ENCODE data around the gene LNX1.

LNX1 gene

DNA sequence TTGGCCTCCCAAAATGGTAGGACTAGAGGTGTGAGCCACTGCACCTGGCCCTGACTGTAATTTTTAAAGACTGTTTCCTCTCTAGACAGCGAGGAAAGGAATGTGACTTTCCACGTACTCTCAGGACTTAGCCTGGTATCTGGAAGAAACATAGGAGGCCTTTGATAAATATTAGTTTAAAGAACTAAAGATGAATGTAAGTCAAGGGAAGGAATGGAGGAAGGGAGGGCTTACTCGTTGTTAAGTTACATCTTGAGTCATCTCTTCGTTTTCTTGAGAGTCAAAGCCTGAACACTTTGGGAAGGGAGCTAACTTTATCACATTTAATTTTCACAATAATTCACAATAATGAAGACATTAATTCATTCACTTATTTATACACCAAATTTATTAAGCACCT, 7.2 kb upstream of the LNX1 start:
- no peak for DNase-seq

DNA sequence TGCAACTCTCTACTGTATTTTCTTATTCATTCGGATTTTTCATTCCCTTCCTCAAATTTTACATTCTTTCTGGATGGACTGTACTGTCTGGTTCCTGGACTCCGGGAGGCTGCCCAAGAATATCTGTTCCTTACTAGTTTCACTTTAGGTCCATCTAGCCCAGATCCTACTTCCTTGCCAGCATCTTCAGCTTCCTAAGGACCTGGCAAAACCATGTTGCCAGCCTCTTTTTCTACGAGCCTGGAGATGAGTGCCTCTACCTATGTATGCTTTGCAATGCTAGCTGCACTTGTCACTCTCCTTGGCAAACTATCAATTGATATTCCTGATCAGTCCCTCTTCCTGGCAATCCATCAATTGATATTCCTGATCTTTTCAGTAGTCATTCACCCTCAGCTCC, 5.6 kb upstream of the LNX1 start:
- no peak for DNase-seq

DNA sequence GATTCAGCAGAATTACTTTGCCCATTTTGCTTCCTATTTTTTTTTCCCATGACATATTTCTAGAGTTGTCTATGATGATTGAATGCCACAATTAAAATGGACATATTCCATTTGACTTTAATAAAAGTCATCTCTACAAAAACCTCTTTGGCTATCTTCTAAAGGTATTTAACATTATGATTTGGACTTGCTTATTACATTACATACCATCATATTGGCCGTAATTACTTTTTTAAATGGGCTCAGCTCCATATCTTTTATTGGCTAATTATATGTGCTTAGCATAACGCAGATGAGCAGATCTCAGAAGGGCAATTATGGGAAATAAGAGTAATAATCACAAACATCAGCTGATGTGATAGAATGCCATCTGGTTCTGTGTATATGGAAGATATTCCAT, 4.5 kb upstream of the LNX1 start:
- no peak for DNase-seq

DNA sequence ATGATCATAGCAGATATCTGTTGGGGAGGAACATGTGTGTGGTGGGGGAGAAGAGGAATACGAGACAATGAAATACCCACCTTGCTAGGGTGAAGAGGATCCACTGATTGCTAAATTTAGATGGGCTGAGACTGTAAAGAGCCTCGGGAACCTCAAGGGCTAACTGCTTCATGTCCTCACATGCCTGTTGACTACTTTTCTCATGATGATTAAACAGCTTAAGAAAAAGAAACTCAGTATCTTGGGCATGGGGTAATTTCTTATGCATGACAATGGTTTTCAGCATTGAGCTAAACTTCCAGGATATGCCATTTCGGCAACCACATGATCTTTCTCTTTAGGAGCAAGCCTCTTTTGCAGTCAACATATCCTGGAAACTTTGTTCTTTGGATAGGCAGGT, 3.9 kb upstream of the LNX1 start:
- DNase-seq, result no peak

DNA sequence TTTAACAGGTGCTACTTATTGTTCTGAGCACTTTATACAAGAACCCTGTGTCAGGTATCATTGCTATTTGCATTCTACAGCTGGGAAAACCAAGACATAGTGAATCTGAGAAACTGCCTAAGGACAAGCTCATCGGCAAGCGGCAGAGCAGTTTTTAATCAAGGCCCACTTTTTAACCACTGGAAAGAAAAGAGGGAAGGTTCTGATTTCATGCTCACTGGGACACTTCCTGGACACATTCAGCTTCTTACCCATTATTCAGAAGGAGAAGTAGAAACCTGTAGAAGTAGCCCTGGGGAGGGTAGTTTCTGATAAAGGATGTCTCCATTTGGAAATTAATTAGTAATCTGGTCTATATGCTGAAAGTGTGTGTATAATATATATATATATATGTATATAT, 2.5 kb upstream of the LNX1 start:
- DNase-seq, result no peak

DNA sequence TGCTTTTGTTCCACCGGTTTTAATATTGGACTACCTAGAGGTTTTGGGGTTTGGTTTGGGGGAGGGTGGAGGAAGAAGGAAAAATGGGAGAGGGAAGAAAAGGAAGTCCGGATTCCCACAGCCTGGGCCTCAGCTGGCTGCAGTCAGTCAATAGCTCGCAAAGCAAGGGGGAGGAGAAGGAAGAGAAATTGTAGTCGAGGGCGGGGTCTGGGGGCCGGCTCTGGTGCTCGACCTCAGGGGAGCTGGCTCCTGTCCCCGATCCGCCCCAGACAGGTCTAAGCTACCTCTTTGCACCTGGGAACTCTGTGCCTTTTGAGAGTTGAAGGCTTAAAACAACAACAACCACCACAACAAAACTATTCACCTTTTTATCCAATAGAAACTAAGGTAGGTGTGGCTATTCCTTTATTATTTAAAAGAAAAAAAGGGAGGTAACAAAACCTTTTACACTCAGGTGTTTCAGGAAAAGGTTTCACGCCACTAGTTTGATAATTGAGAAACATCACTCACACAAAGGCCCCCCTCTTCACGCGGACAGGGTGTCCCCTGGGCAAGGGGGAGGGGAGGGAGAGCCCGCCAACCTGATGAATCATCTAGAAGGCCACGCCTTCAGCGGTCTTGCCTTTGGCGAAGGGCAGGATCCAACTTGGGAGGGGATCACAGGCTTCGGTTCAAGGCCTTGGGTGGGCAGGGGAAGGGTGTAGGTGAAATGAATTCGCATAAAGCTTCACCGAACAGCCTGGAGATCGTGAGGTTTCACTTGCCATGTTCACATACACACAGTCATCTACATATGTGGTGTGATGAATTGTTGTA, 1.6 kb upstream of the LNX1 start:
- DNase-seq, result no peak

DNA sequence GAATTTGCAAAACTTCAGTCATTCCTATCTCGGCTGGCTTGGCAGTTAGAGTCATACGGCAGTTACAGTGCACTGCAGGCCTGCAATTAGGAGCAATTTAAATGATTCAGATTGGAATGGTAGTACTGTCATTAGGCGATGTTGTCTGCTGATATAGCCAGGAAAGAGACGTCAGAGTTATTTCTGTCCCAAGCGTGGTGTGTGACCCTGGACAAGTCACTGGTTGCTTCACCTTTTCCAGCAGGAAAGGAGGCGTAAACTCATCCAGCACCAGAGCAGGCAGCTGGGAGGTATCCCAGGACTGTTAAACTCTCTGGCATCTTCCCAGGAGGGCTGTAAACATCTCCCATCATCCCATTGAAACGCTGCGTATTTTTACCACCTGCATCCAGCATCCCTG, 836 bp upstream of the LNX1 start:
- DNase-seq, result no peak

DNA sequence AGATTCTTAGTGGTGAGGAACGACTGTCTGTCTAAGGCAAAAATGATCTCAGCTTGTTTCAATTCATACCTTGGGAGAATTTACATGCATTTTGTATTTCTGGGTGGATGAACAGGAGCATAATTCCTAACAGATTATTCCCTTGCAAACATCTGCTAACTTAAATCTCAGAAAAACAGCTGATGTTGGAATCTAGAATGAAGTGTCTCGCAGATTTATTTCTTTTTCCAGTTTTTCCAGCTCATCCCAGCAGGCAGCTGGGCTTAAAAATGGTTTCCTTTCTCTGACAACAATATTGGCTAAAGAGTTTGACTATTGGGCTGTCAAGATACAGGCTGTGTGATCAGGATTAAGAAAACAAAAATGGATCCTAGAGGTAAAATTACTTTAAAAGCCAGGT, 1.1 kb downstream of the LNX1 start:
- no peak for DNase-seq

DNA sequence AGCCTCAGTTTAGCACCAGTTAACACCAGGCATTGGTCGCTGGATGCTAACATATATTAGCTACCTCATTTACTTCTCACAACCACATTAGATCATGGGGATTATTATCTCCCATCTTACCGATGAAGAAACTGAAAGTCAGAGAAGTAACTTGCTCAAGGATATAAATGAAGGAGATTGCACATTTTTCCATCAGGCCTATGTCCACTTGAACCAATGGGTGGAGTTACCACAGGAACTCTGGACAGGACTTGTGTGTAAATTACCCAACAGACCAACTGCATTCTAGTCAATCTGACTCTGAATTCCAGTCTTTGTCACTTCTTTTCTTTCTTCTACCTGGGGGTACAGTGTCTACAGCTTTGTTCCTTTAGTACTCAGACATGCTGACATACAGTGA, 1.8 kb downstream of the LNX1 start:
- no peak for DNase-seq

DNA sequence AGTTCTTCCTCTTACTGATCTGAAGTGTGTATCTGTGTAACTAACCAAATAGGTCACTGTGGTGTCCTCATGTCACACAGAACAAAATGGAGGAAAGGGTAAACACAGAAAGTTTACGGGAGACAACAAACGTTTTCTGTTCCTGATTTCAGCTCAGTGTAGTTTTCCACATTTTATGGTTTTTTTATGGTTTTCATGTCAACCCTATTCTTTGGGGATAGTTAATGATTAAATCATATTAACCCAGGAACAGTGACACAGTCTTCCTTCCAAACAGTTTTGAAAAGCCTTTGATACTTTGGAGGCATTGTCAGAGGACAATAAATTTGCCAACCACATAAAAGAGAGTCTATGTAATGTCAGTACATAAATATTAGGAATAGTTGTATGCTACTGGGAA, 4.2 kb downstream of the LNX1 start:
- DNase-seq, result no peak

DNA sequence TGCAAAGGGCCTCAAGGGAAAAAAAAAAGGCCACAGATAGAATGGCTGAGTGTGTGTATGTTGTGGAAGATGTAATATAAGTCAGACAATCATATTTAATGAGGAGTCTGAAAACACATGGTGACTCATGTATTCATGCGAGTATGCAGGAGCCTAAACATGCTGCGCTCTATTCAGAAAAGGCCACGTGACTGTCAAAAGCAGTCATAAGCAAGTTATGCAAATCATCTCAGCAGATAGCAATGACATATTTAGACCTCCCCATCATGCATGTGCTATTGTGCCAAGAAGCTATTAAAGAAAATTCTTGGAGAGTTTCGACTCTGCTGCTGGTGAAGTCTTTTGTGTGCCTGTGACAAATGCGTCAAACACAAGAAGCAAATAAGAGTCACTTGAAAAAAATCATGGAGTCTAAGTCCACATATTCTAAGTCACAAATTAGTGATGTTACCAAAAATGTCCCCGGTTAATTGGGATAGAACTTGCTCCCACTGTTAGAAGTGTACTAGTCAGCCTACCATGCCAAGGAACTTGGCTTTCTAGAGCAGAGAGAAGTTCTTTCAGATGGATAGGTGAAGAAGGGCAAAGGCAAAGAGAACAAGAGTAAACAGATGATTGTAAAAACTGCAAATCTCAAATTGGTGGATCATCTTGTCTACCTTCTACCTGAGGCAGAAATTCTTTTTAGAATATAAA, 5.0 kb downstream of the LNX1 start:
- no peak for DNase-seq

DNA sequence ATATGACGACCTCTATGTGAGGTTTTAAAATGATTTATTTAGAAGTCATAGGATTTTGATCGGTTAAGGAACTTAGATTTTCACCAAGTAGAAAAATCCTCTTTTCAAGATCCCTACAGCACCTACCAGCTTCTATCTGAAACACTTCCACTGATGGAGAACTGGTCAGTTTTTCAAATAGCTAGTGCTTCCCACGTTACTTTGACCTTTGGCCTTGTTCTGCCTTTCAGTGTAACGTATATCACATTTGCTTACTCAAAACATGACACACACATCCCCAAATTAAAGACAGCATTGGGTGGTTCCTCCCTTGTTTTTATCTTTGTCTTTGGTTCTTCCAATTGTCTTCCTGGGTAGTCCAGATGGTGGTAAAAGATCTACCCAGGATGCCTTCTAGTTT, 6.6 kb downstream of the LNX1 start:
- no peak for DNase-seq

DNA sequence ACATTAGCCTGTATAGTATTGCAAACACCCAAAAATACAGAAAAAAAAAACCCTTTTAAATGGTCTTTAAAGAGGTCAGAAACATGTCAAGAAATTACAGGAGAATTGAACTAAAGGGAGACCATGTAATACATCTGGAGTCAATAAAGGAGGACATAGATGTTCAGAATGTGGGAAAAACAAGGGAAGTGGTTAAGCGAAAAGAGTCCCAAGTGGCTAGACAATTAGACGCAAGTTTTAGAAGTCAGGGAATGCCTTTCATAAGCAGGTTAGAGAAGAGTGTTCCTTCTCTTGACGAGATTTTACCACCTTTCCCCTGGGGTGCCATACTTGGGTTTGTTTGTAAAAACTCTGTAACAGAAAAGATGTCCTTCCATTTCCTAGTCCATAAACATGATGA, 7.8 kb downstream of the LNX1 start:
- DNase-seq, result no peak

DNA sequence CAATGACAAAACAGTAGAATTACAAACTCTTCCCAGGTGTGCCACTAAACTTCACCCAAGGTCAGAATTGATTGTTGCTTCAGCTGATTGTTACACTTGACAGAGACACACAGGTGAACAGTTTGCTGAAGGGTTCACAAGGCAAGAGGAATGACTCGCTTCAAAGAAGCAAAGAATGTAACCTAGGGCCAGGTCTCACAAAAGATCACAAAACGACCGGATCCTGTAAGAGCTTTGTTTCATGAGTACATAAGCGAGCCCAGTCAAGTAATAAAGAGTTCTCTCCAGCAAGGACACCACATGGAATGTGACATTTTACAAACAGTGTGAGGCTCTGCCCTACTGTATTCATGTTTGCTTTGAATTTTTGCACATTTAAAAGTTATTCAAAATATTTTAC, 9.1 kb downstream of the LNX1 start:
- DNase-seq, result no peak

DNA sequence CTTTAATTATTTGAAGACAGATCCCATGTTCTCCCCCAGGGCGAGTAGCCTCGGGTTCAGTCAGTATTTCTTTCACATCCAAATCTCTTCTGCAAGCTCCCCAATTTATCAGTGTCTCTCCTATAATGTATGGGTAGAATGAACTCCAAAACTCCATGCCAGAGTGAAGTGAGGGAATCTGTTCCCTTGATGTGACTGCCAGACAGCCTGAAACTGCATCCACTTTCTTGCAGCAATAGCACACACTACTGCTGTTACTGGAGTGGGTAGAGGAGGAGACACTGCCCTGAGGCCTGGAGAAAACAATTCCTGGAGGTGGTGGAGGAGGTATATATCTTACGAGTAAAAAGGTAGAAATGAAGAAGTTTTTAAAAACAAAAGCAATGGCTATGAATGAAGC, 11.0 kb downstream of the LNX1 start:
- DNase-seq, result no peak

DNA sequence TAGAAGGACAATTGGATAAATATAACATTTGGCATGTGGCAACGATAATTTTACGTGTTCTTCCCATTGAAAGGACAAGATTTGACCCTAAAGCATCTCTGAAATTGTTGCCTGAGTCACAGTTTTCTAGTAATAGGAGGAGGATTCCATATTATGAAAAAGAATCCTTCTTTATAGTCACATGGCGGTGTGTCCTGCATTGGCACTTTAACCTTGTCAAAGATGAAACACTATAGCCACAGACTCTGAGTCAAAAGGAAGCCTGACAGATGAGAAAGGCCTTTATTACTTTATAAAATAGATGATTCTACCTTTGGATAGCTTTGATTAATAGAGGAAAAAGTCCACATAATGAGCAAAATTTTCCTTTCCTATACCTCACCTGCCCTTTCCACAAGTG, 11.5 kb downstream of the LNX1 start:
- DNase-seq, result no peak

DNA sequence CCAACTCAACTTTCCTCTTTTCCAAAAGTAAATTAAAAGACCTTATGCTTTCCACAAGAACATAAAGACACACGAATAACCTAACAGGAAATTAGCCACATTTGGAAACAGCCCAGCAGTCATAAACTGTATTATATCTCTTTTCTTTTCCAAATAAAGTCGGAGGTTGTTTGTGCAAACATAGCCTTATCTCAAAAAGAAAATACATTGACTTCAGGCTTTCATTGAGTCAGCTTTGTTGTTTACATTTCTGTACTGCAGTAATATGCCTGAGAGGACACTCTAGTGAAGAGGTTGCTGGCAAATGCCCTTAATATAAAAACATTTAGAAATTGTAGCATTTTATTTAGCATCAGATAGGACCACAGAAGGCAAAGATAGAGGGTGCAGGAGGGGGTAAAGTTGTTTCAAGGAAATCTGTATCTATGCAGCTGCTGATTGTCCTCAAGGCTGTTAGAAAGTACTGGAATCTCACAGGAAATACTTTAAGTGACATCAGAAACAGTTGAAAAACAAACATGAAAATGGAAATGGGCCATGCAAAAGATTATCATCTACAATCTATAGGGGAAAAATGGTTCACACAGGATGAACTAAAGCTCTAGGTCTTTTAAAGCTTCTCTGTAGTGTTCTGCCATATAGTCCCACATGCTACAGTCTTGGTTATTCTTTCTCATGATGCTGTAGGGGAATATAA, 14.5 kb downstream of the LNX1 start:
- DNase-seq, result no peak

DNA sequence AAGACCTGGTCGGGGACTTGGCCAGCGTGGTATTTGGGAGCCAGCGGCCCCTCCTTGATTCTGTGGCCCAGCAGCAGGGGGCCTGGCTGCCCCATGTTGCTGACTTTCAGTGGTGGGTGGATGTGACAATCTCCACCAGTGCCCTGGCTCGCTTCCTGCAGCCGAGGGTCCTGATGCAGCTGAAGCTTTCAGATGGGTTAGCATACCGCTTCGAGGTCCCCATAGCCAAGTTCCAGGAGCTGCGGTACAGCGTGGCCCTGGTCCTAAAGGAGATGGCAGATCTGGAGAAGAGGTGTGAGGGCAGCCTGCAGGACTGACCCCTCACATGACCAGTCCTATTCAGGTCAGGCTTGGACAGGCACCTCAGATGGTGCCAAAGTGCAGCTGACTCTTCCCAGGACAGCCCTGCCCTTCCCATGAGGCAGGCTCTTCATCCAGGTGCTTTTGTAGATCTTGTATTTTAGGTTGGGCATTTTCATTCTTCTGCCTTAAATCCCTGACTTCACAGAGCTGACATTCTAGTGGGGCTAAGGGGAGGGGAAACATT, 15.1 kb downstream of the LNX1 start:
- no peak for DNase-seq

DNA sequence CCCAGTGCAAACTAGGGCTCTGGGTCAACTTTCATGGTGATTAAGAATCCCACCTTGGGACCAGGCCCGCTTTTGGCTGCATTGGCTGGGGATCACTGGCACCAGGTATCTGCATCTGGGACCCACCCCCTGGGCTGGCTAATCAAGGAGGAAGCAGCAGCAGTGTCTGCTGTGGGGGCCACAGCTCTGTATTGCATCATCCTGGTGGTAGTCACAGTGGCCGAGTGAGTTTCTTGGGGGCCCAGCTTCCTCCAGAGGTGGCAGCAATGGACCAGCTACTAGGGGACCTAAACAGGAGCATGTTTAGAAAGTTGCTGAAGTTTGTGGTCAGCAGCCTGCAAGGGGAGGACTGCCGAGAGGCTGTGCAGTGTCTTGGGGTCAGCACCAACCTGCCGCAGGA, 15.7 kb downstream of the LNX1 start:
- no peak for DNase-seq

DNA sequence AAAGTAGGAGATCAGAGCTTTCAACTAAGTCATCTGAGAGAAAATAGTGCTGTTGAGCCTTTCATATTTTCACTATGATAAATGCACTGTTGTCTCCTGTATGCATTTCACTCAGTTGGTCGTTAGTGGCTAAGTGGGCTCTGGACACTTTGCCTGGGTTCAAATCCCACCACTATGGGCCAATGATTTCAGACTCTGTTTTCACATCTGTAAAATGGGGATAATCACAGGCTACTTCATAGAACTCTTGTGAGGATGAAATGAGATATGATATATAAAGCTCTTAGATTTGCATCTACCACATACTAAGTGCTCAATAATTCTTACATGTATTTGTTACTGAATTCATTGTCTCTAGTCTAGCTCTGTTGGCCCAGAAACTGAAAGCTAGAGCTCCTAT, 16.8 kb downstream of the LNX1 start:
- DNase-seq, result no peak

DNA sequence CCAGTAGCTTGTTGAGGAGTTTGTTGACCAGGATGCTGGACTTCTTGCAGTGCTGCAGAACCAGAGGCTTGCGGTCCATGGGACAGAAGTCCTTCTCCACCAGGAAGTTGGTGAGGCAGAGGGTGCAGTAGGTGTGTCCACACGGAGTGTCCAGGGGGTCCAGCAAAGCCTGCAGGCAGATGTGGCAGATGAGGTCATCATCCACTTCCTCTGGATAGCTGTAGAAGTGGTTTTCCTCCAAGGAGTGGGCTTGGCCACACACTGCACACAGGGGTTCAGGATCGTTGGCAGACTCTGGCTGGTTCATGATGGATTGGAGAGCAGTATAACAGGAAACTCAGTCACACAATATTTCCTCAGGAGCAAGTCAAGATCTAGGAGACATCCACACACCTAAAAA, 17.6 kb downstream of the LNX1 start:
- no peak for DNase-seq

DNA sequence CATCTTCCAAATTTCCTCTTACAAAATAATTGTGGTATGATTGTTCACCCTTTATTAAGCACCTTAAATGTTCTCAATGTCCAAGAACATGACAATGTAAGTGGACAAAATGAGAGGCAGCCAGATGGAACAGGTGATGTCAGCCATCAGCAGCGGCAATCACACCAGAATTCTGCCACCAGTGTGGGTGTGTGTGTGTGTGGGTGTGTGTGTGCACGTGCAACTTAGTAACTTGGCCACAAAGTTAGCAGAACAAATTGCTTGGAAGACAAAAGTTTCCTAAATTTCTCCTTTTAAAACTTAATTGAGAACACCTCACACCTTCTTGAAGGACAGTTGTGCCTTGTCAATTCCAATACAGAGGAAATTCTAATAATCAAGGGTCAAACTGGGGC, 18.7 kb downstream of the LNX1 start:
- no peak for DNase-seq

DNA sequence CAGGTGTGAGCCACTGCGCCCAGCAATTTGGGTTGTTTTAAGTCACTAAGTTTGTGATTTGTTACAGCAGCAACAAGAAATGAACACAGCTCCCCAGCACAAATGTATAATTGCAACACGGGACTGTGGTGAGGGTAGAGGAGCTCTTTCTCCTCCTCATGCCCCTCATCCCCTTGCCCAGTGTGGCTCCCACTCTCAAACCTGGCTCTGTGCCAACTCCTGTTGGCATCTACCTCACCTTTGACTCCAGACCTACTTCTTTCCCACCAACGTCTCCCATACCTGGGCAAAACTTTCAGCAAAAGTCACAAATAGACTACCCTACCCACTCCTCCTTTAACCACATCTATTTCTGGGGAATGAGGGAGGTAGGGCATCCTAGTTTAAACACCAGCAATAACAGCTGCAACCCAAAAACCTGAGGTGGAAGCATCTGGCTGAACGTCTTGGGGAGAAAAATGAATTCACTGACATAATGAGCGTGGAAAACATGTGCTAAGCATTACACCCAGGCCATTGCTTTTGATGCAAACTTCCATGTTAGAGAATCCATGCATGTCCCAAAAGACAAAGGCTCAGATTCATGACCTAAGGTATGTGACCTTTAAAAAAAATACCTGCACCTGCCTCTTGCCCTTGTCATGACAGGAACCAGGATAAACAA, 19.2 kb downstream of the LNX1 start:
- DNase-seq, result no peak
